ENCODE measurements around the gene IRF1. TPM values are rescaled to one million over a fixed set of nuclear protein-coding genes. Genes with fewer than 3 reads are reported as not detected.

The IRF1 gene
- total and polyA plus RNA-seq, 2 of the 4 experiments (the other 2 are of a cell fraction): 11.1 to 18.9 TPM

GRCh38 chr5:132466433-132467286 is 23.9 kb downstream of the IRF1 start (continued):
- TF ChIP-seq FOS (IDR thresholded peaks at IDR 0.05; ENCODE audit: low read depth, low read length) (no peak), CEBPB (IDR thresholded peaks at IDR 0.05; ENCODE audit: low read depth, low read length) (no peak)

- H2BK20ac ChIP-seq (ENCODE audit: low read depth, low read length): peak overlapping the region; percentile 55; the same call in 1 of the 2 replicates
- H3K27me3 ChIP-seq (ENCODE audit: control insufficient read depth, insufficient read depth, low read length): no peaks in the 10 kb centered on the region
- peaks cover 27% of the 10 kb centered on the region for H3K4me1 ChIP-seq (ENCODE audit: control insufficient read depth, insufficient read depth, low read length)
- no peaks in the 10 kb centered on the region for H3K36me3 ChIP-seq (ENCODE audit: control insufficient read depth, insufficient read depth, low read length)
- H3K4me2 ChIP-seq (ENCODE audit: low read depth, low read length): no peak overlapping the region
- H2BK5ac ChIP-seq (ENCODE audit: low read depth, low read length, poor library complexity, severe bottlenecking): no peak overlapping the region
- H3K18ac ChIP-seq (ENCODE audit: low read depth, low read length): peak overlapping the region; percentile 0; the same call in 1 of the 2 replicates
- peak overlapping the region; percentile 66 for H3K23ac ChIP-seq (ENCODE audit: low read depth, low read length)
- WGBS, 2 experiments (ENCODE audit: extremely low coverage in 2 of 2, insufficient read length in 1 of 2): 93% methylated on average over 2 of the region's 10 CpGs; no CpG with 5 or more reads in 1 of the 2 experiments
- DNase-seq (no peak), ATAC-seq (ENCODE audit: low read depth) (peak; percentile 34)
- H2BK15ac ChIP-seq (ENCODE audit: low read depth, low read length): no peak overlapping the region; the same call in 2 of the 3 replicates
- peak overlapping the region; percentile 55 to 73; a peak in 3 of 4 replicates for H4K8ac ChIP-seq (ENCODE audit: low read depth in 2 of 2, low read length in 2 of 2)
- in situ Hi-C loops (cut with MboI; ENCODE audit: low sequenced_read_pairs) (no loop called here), intact Hi-C loops (cut with micrococcal nuclease) (no loop called here), dilution Hi-C loops (cut with HindIII; ENCODE audit: low sequenced_read_pairs, unreplicated experiment) (no loop called here)
- peaks cover 0 to 14% of the 10 kb centered on the region in 2 experiments; a peak in 2 of 4 replicates for H3K79me1 ChIP-seq (ENCODE audit: low read depth in 1 of 2, low read length in 2 of 2)
- CTCF ChIA-PET: interaction anchor here (1.3 to 1.7 kb wide), 2 partner anchors 11 to 38 kb away, joined by 4 to 5 read pairs; no protein-coding TSS in a partner anchor
- H4K20me1 ChIP-seq (ENCODE audit: insufficient read depth, low read length): no peaks in the 10 kb centered on the region
- H3K27ac ChIP-seq (ENCODE audit: insufficient read depth, low read length): no peak overlapping the region
- H3K4ac ChIP-seq (ENCODE audit: low read depth, low read length): peak overlapping the region; percentile 80
- no peak overlapping the region for H4K5ac ChIP-seq (ENCODE audit: low read depth, low read length)
- no peak overlapping the region for H3K56ac ChIP-seq (ENCODE audit: extremely low read depth, insufficient read depth, low read length)
- H2AK9ac ChIP-seq (replicated peaks; ENCODE audit: low read depth, low read length, poor library complexity): no peak overlapping the region
- peak overlapping the region; percentile 77 for H2AFZ ChIP-seq (replicated peaks; ENCODE audit: low read length, poor library complexity)
- BruUV-seq (replicated peaks): no TSS peak
- no peaks in the 10 kb centered on the region for H3K9me3 ChIP-seq (ENCODE audit: control insufficient read depth, insufficient read depth, low read length)
- POLR2A ChIA-PET (ENCODE audit: unreplicated experiment): no interaction called here
- peak overlapping the region; percentile 76 for H2AK5ac ChIP-seq (ENCODE audit: low read depth, low read length)
- H3K9ac ChIP-seq (ENCODE audit: low read depth, low read length): no peak overlapping the region
- H3K14ac ChIP-seq (replicated peaks; ENCODE audit: low read depth, low read length): peak overlapping the region; percentile 84
- peak overlapping the region; percentile 65 for H2BK120ac ChIP-seq (ENCODE audit: low read depth, low read length)
- H4K91ac ChIP-seq (ENCODE audit: insufficient read depth, low read depth, low read length): peak overlapping the region; percentile 36
- H3K4me3 ChIP-seq (ENCODE audit: insufficient read depth, low read depth, low read length): no peak overlapping the region
- H3K9me1 ChIP-seq (ENCODE audit: insufficient read depth, low read length): peaks cover 30% of the 10 kb centered on the region
- TF ChIP-seq MAZ (IDR thresholded peaks at IDR 0.05; ENCODE audit: borderline replicate concordance, low read depth, low read length) (no peak), SMC3 (IDR thresholded peaks at IDR 0.05; ENCODE audit: low read depth, low read length) (no peak), ELK1 (IDR thresholded peaks at IDR 0.05; ENCODE audit: borderline replicate concordance, low read depth, low read length) (no peak), RFX5 (IDR thresholded peaks at IDR 0.05; ENCODE audit: low read depth, low read length) (no peak), CHD1 (IDR thresholded peaks at IDR 0.05; ENCODE audit: low read depth, low read length) (no peak), FOS (IDR thresholded peaks at IDR 0.05; ENCODE audit: low read depth, low read length) (no peak), CTCF (conservative IDR thresholded peaks at IDR 0.05; ENCODE audit: low read depth, low read length) (no peak), RCOR1 (IDR thresholded peaks at IDR 0.05; ENCODE audit: insufficient replicate concordance, low read length) (no peak), NFE2L2 (IDR thresholded peaks at IDR 0.05; ENCODE audit: low read depth, low read length) (no peak), POLR2A (IDR thresholded peaks at IDR 0.05; ENCODE audit: low read depth, low read length) (no peak), MAFK (IDR thresholded peaks at IDR 0.05; ENCODE audit: low read depth, low read length) (no peak)
Measured at GRCh38 chr5:132465059-132465707, 25.4 kb downstream of the IRF1 start.
